Measurements from ENCODE around the gene ADAMTS1. TPM values are rescaled to one million over a fixed set of nuclear protein-coding genes. Genes with fewer than 3 reads are reported as not detected.
"Not testable (repeated sequence)": the region's sequence is repeated elsewhere in the genome, so short reads cannot be mapped to it uniquely, and the experiment has no call there.

Gene ADAMTS1
- total RNA-seq, 1 donor from 2014 or later, result 141 TPM

GRCh38 chr21:26874347-26874746 is 29.1 kb upstream of the ADAMTS1 start:
- Histone ChIP-seq H3K4me3 (ENCODE audit: insufficient read depth, low read depth, low read length) (no peak overlapping the region), H3K36me3 (ENCODE audit: insufficient read depth, low read length) (no peaks in the 10 kb centered on the region), H3K4me1 (ENCODE audit: insufficient read depth, low read length) (no peaks in the 10 kb centered on the region), H3K27ac (ENCODE audit: low read depth, low read length) (no peak overlapping the region), H4K20me1 (ENCODE audit: insufficient read depth, low read length) (no peaks in the 10 kb centered on the region), H3K9me3 (ENCODE audit: insufficient read depth, low read depth, low read length) (no peaks in the 10 kb centered on the region), H3K27me3 (ENCODE audit: insufficient read depth, low read length) (no peaks in the 10 kb centered on the region), H3K9ac (ENCODE audit: low read length) (no peak overlapping the region), H3K4me2 (ENCODE audit: low read length) (no peak overlapping the region), H2AFZ (ENCODE audit: low read depth, low read length) (no peak overlapping the region), H3K79me2 (ENCODE audit: insufficient read depth, low read length) (no peaks in the 10 kb centered on the region)
- H3K4me3 Mint-ChIP-seq (ENCODE audit: unreplicated experiment), result no peak overlapping the region
- H3K4me1 Mint-ChIP-seq (ENCODE audit: low read depth, unreplicated experiment), result no peaks in the 10 kb centered on the region
- H3K36me3 Mint-ChIP-seq (ENCODE audit: low read depth, unreplicated experiment), result no peaks in the 10 kb centered on the region
- DNase-seq (ENCODE audit: low read depth) (no peak), FAIRE-seq (no peak)
- TF ChIP-seq CTCF (IDR thresholded peaks at IDR 0.05; ENCODE audit: insufficient read depth, low read depth, low read length) (no peak), EZH2 (IDR thresholded peaks at IDR 0.05; ENCODE audit: insufficient read depth, low read length) (no peak)
- H3K27ac Mint-ChIP-seq (ENCODE audit: unreplicated experiment), result no peak overlapping the region
- H3K27me3 Mint-ChIP-seq (ENCODE audit: low read depth, unreplicated experiment), result no peaks in the 10 kb centered on the region
- H3K9me3 Mint-ChIP-seq (ENCODE audit: unreplicated experiment), result no peaks in the 10 kb centered on the region

GRCh38 chr21:26865857-26866256 is 20.6 kb upstream of the ADAMTS1 start:
- H3K4me1 Mint-ChIP-seq (ENCODE audit: low read depth, unreplicated experiment), result no peaks in the 10 kb centered on the region
- no peak for DNase-seq (ENCODE audit: low read depth)
- no peak for FAIRE-seq
- Histone ChIP-seq H3K9me3 (ENCODE audit: insufficient read depth, low read depth, low read length) (no peaks in the 10 kb centered on the region), H3K9ac (ENCODE audit: low read length) (no peak overlapping the region), H3K4me3 (ENCODE audit: insufficient read depth, low read depth, low read length) (no peak overlapping the region), H3K4me1 (ENCODE audit: insufficient read depth, low read length) (no peaks in the 10 kb centered on the region), H4K20me1 (ENCODE audit: insufficient read depth, low read length) (no peaks in the 10 kb centered on the region), H3K4me2 (ENCODE audit: low read length) (no peak overlapping the region), H3K27ac (ENCODE audit: low read depth, low read length) (no peak overlapping the region), H3K27me3 (ENCODE audit: insufficient read depth, low read length) (no peaks in the 10 kb centered on the region), H2AFZ (ENCODE audit: low read depth, low read length) (no peak overlapping the region), H3K36me3 (ENCODE audit: insufficient read depth, low read length) (no peaks in the 10 kb centered on the region), H3K79me2 (ENCODE audit: insufficient read depth, low read length) (no peaks in the 10 kb centered on the region)
- peaks cover 2% of the 10 kb centered on the region for H3K9me3 Mint-ChIP-seq (ENCODE audit: unreplicated experiment)
- no peak overlapping the region for H3K27ac Mint-ChIP-seq (ENCODE audit: unreplicated experiment)
- H3K36me3 Mint-ChIP-seq (ENCODE audit: low read depth, unreplicated experiment), result no peaks in the 10 kb centered on the region
- H3K27me3 Mint-ChIP-seq (ENCODE audit: low read depth, unreplicated experiment), result no peaks in the 10 kb centered on the region
- TF ChIP-seq EZH2 (IDR thresholded peaks at IDR 0.05; ENCODE audit: insufficient read depth, low read length) (no peak), CTCF (IDR thresholded peaks at IDR 0.05; ENCODE audit: insufficient read depth, low read depth, low read length) (no peak)
- no peak overlapping the region for H3K4me3 Mint-ChIP-seq (ENCODE audit: unreplicated experiment)

GRCh38 chr21:26856871-26857350 is 11.7 kb upstream of the ADAMTS1 start:
- H3K27ac ChIP-seq (ENCODE audit: low read depth, low read length); H3K27me3 Mint-ChIP-seq (ENCODE audit: low read depth, unreplicated experiment); FAIRE-seq; H3K9me3 ChIP-seq (ENCODE audit: insufficient read depth, low read depth, low read length); H3K36me3 Mint-ChIP-seq (ENCODE audit: low read depth, unreplicated experiment); H3K4me3 Mint-ChIP-seq (ENCODE audit: unreplicated experiment); H3K4me3 ChIP-seq (ENCODE audit: insufficient read depth, low read depth, low read length); DNase-seq (ENCODE audit: low read depth); H3K9me3 Mint-ChIP-seq (ENCODE audit: unreplicated experiment); H4K20me1 ChIP-seq (ENCODE audit: insufficient read depth, low read length); H3K79me2 ChIP-seq (ENCODE audit: insufficient read depth, low read length); H3K27ac Mint-ChIP-seq (ENCODE audit: unreplicated experiment); H3K4me2 ChIP-seq (ENCODE audit: low read length); H3K4me1 ChIP-seq (ENCODE audit: insufficient read depth, low read length); H3K36me3 ChIP-seq (ENCODE audit: insufficient read depth, low read length); H3K4me1 Mint-ChIP-seq (ENCODE audit: low read depth, unreplicated experiment); H2AFZ ChIP-seq (ENCODE audit: low read depth, low read length); H3K27me3 ChIP-seq (ENCODE audit: insufficient read depth, low read length); H3K9ac ChIP-seq (ENCODE audit: low read length): not testable (repeated sequence)

GRCh38 chr21:26854695-26855094 is 9.5 kb upstream of the ADAMTS1 start:
- not testable (repeated sequence) for H3K36me3 Mint-ChIP-seq (ENCODE audit: low read depth, unreplicated experiment); H3K36me3 ChIP-seq (ENCODE audit: insufficient read depth, low read length); H3K27me3 ChIP-seq (ENCODE audit: insufficient read depth, low read length); H3K27ac Mint-ChIP-seq (ENCODE audit: unreplicated experiment); H3K9me3 ChIP-seq (ENCODE audit: insufficient read depth, low read depth, low read length); H3K4me3 ChIP-seq (ENCODE audit: insufficient read depth, low read depth, low read length); H3K9ac ChIP-seq (ENCODE audit: low read length); H3K4me2 ChIP-seq (ENCODE audit: low read length); H3K9me3 Mint-ChIP-seq (ENCODE audit: unreplicated experiment); H4K20me1 ChIP-seq (ENCODE audit: insufficient read depth, low read length); DNase-seq (ENCODE audit: low read depth); H3K79me2 ChIP-seq (ENCODE audit: insufficient read depth, low read length); FAIRE-seq; H3K27ac ChIP-seq (ENCODE audit: low read depth, low read length); H3K4me3 Mint-ChIP-seq (ENCODE audit: unreplicated experiment); H3K4me1 Mint-ChIP-seq (ENCODE audit: low read depth, unreplicated experiment); H3K27me3 Mint-ChIP-seq (ENCODE audit: low read depth, unreplicated experiment); H2AFZ ChIP-seq (ENCODE audit: low read depth, low read length); H3K4me1 ChIP-seq (ENCODE audit: insufficient read depth, low read length)

Measured in astrocyte (in vitro differentiated cells and primary cell).